GM12873 (cell line): ENCODE results near the gene CHCHD10.
A peak's percentile ranks its signal among the peaks of the same experiment; 100 is the strongest.

Source experiments
- CTCF ChIP-seq: IDR thresholded peaks from 2 replicates; pipeline ENCODE4 v1.5.1; 2012; ENCODE audit warnings: low read depth, mild to moderate bottlenecking, moderate library complexity, low read length, control low read depth; ENCODE audit not compliant: insufficient read depth; ENCODE audit errors: missing control alignments

CHCHD10 gene

GRCh38 chr22:23752090-23752691 is 15.6 kb downstream of the CHCHD10 start:
- TF ChIP-seq CTCF, result peak; percentile 37

GRCh38 chr22:23751441-23751996 is 16.3 kb downstream of the CHCHD10 start:
- TF ChIP-seq CTCF, result no peak

GRCh38 chr22:23750714-23751440 is 16.9 kb downstream of the CHCHD10 start, which contains the start of gene ZNF70:
ZNF70 (minus strand) TSS chr22:23751112; CDS start chr22:23745140, 5,972 bp downstream.
- peak; percentile 48 for TF ChIP-seq CTCF

DNA sequence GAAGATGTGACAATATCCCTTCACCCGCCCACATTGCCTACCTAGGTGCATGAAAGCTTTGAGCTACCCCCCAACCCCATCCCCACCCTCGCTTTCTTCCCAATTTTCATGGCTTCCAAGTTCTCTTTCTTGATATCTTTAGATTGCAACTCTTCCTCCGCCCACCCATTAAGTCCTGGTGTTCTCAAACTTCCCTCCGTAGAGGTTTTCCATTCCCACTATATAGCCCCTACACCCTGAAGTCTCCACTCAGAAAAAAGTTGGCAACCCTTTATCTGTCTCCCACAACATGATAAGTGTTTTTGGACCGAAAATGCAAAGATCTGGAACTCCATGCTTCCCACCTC is 17.4 kb downstream of the CHCHD10 start:
- no peak for TF ChIP-seq CTCF

- no peak for TF ChIP-seq CTCF
These were observed 17.9 kb downstream of the CHCHD10 start for GRCh38 chr22:23749841-23750301.

DNA sequence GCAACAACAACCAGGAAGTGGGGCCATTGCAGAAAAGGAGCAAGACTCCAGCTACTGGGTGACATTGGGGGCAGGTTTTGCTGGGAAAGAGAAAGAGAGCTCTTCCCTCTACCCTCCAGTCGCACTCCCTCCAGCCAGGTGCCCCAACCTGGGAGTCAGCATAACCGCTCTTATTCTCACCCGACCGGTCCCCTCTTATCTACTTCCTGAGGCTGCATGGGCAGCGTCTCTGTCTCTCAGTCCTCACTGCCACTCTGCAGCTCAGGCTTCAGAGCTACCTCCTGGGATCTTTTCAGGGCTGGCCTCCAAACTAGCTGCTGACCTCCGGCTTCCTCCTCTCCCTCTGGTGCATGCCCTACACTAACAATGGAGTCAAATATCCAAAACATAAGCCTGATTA is 22.0 kb downstream of the CHCHD10 start:
- no peak for TF ChIP-seq CTCF

DNA sequence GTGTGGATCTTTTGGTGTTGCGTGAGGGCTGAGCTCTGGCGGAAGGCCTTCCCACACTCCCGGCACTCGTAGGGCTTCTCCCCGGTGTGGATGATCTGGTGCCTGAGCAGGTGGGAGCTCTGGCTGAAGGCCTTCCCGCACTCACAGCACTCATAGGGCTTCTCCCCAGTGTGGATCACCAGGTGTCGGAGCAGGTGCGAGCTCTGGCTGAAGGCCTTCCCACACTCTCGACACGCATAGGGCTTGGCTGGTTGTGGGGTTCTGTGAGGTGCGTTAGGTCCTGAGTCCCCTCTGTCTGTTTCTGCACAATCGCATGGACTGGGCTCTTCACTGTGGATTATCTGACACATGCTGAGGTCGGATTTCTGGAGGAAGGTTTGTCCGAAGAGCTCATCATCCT is 23.3 kb downstream of the CHCHD10 start:
- no peak for TF ChIP-seq CTCF
